H1 (cell line): Measurements from ENCODE around the gene KRT77. TPM values are rescaled to one million over a fixed set of nuclear protein-coding genes. Genes with fewer than 3 reads are reported as not detected.

Source experiments
- BCL11A ChIP-seq, 2 experiments: IDR thresholded peaks; one replicate each; pipeline ENCODE4 v1.6.1; 2011; ENCODE audit warnings: low read depth in 2 of 2, low read length in 2 of 2, mild to moderate bottlenecking in 2 of 2
- CTBP2 ChIP-seq: IDR thresholded peaks from 2 replicates; pipeline ENCODE4 v1.7.0; 2011; ENCODE audit warnings: borderline replicate concordance, mild to moderate bottlenecking, moderate library complexity, mixed read lengths, low read length; ENCODE audit not compliant: insufficient read depth, insufficient read length
- JUN ChIP-seq: IDR thresholded peaks from 2 replicates; pipeline ENCODE4 v1.6.1; 2011; ENCODE audit warnings: low read depth, mild to moderate bottlenecking, improper control_type of control experiment, low read length
- KDM4A ChIP-seq: IDR thresholded peaks from one replicate; pipeline ENCODE4 v1.7.1; 2012; ENCODE audit warnings: low read depth, mild to moderate bottlenecking, moderate library complexity, low read length, inconsistent platforms; ENCODE audit not compliant: severe bottlenecking
- MAFK ChIP-seq: IDR thresholded peaks from 2 replicates; pipeline ENCODE4 v1.6.1; 2012; ENCODE audit warnings: low read depth, mild to moderate bottlenecking, improper control_type of control experiment, low read length
- PHF8 ChIP-seq: fragments of 200-600 bp; sonication (generic); conservative IDR thresholded peaks from 2 replicates; pipeline ENCODE4 v1.7.1; 2012; ENCODE audit warnings: low read depth, mild to moderate bottlenecking, inconsistent platforms, low read length, moderate library complexity
- SP1 ChIP-seq: IDR thresholded peaks from 2 replicates; pipeline ENCODE4 v1.6.1; 2011; ENCODE audit warnings: low read depth, low read length
- TAF7 ChIP-seq: optimal IDR thresholded peaks from 2 replicates; pipeline ENCODE3; 2011; ENCODE audit warnings: low read depth, mild to moderate bottlenecking, inconsistent platforms, low read length, moderate library complexity, borderline replicate concordance
- YY1 ChIP-seq: IDR thresholded peaks from 2 replicates; pipeline ENCODE4 v1.6.1; 2011; ENCODE audit warnings: low read depth, mild to moderate bottlenecking, low read length
- polyA plus RNA-seq, 7 experiments: library from polyadenylated mRNA; depleted of rRNA in 3 of 7; stranded (reverse) in 5 of 7; unstranded in 2 of 7; fragments of >200 nt in 5 of 7; fragments of 200-250 nt in 2 of 7; gene quantifications; 1 replicate in 5 of 7; 2 replicates in 1 of 7; 4 replicates in 1 of 7; pipeline versions ENCODE4 v1.2.1 to v1.2.3, GENCODE V29; 2011 to 2013; ENCODE audit warnings: missing spikeins in 2 of 7, mixed read lengths in 2 of 7
- total RNA-seq: library from RNA; stranded (reverse); fragmentation: NEBNext Ultra II Directional; extraction: Animal tissue kit (Norgen Biotek cat#: 25700); gene quantifications from 2 replicates; pipeline ENCODE4 v1.2.1, GENCODE V29; 2021

KRT77 gene
- total and polyA plus RNA-seq, 2 of the 8 experiments (the other 6 are each of a cell fraction or from before 2014, with no cell fraction given), result 0.02 TPM; not detected in 1

DNA sequence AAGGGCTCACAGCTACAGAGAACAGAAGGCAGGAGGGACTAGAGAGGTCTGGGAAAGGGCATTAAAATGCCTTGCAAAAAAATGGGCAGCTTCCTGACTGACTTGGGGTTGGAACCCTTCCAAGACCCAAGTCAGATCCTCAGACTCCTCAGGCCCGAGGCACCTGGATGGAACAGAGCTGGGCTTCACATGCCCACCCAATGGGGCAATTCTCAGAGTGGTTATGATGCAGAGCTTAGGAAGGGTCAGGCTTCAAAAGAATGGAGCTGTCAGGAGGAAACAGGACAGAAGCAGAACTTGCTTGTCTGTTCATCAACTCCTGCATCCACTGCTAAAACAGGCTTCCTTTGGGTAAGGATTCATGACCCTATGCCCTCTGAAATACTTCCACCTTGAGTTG is 13.4 kb downstream of the KRT77 start (continued):
- TF ChIP-seq CTBP2, result no peak
- no peak for TF ChIP-seq YY1
- TF ChIP-seq SP1, result no peak
- TF ChIP-seq PHF8, result no peak
- TF ChIP-seq JUN, result no peak
- no peak for TF ChIP-seq TAF7
- no peak for TF ChIP-seq KDM4A
- TF ChIP-seq BCL11A (IDR thresholded peaks at IDR 0.05; ENCODE audit: low read depth in 2 of 2, low read length in 2 of 2), result no peak
- TF ChIP-seq MAFK, result no peak
